NCI-H1092 treated with DMSO at 0.1 percent for 48 hours (cell line): ENCODE measurements around the gene LHX4.

Experiments used
- DNase-seq: peaks from one replicate; lab custom pipeline; 2025; lab: John Stamatoyannopoulos, UW

LHX4 gene

GRCh38 chr1:180257486-180257885 is 27.4 kb downstream of the LHX4 start:
- no peak for DNase-seq

DNA sequence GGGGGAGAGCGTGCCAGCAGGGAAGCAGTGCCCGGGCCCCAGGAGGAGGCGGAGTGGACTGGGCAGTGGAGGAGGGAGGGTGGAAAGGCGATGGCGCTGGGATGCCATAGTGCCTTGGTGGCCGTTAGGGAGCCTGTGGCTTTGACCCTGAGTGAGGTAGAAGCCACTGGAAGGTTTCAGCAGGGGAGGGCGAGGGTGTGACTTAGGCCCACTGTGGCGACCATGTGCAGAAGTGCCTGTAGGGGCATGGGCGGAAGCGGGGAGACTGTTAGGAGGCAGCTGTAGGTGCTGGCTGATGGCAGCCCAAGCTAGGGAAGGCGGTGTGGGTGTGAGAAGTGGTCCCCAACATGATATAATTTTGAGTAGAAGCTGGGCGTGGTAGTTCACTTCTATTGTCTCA is 28.2 kb downstream of the LHX4 start:
- DNase-seq, result no peak

GRCh38 chr1:180258935-180259334 is 28.9 kb downstream of the LHX4 start:
- no peak for DNase-seq

- no peak for DNase-seq
Measured at GRCh38 chr1:180259431-180260338, 29.6 kb downstream of the LHX4 start.

- no peak for DNase-seq
Measured at GRCh38 chr1:180260541-180260940, 30.5 kb downstream of the LHX4 start.

DNA sequence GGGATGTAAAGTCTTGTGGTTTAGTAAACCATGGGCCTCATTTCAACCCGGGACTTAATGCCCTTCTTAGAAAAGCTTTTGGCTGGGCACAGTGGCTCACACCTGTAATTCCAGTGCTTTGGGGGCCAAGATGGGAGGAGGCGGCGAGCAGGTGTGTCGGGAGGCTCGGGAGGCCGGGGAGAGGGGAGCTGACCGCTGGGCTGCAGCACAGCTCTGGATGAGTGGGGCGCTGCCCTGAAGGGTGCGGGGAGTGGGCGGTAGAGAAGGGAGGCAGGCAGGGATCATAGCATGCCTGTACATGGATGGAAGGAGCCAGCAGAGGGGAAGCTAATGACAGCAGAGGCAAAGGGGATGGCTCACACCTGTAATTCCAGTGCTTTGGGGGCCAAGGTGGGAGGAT is 31.0 kb downstream of the LHX4 start:
- no peak for DNase-seq

GRCh38 chr1:180261524-180262155 is 31.6 kb downstream of the LHX4 start:
- DNase-seq, result no peak

GRCh38 chr1:180262628-180263488 is 32.8 kb downstream of the LHX4 start:
- DNase-seq, result peak; percentile 43

DNA sequence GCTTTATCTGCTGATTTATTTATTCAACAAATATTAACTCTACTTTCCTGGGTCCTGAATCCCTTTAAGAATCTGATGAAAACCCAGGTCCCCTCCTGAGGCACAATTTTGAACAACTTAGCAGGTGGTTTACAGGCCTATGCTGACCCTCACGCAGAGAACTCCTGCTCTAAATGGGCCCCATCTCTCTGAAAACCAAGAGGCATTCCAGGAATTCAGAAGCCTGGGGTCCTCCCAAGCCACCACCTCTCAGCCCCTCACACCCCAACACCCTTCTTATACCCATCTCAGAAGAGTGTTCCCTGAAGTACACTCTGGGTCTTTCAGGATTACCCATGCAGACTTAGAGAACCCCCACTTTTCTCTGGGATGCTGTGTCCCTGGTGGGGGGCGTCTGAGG is 34.5 kb downstream of the LHX4 start:
- DNase-seq, result no peak

DNA sequence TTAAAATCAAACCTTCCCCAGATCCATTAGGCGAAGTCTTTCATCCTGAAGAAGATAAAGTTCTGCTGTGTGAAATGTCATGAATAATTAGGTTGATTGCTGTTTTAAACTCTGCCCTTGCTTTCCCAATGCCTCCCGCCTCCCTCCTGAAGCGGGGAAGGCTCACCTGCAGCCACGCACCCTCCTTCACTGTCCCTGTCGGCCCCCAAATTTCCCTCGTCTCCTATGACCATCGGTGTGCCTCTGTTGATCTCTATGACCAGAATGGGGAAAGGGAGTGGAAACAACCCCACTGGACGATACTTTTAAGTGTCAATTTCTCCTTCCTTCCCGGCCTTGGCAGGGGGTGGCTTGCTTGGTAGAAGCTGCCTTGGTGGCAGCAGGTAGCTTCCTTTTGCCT is 35.1 kb downstream of the LHX4 start:
- no peak for DNase-seq

- DNase-seq, result no peak
Measured at GRCh38 chr1:180265871-180266270, 35.8 kb downstream of the LHX4 start.

DNA sequence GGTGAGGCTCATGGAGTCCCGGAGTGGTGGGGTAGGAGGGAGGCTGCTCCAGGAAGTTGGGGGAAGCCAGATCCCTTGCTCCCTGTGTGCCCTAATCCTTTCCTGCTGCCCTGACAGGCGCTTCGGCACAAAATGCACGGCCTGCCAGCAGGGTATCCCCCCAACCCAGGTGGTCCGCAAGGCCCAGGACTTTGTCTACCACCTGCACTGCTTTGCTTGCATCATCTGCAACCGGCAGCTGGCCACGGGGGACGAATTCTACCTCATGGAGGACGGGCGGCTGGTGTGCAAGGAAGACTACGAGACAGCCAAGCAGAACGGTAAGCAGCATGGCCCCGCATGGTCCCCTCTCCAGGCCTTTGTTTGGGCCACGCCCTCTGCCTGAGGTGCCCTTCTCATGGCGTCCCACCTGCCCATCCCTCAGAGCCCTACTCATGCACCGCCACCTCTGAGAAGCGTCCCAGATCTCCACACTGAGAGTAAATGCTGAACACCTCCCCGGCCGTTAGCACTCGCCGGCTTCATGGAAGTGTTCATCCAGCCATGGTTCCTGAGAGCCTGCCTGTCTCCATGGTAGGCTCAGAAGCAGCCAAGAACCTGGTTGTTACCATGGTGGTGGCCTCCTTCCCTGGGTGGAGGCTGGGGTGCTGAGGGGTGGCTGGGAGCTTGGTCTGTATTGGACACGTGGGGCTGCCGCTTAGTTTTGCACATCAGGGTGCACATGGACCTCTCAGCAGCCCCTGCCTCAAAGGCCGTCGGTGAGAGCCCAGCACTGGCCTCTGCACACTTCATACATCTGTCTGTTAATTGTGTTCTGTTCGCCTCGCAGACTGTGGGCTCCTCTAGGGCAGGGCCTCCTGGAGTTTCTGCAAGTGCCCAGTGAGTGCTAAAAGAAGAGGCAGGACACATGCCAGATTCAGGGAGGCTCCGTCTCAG is 36.5 kb downstream of the LHX4 start:
- no peak for DNase-seq

GRCh38 chr1:180267211-180267561 is 37.1 kb downstream of the LHX4 start:
- no peak for DNase-seq

- DNase-seq, result peak; percentile 53
Measured at GRCh38 chr1:180267761-180268555, 37.9 kb downstream of the LHX4 start.

GRCh38 chr1:180268556-180269075 is 38.6 kb downstream of the LHX4 start:
- DNase-seq, result no peak

GRCh38 chr1:180269645-180270529 is 39.8 kb downstream of the LHX4 start:
- peak; percentile 21 for DNase-seq

DNA sequence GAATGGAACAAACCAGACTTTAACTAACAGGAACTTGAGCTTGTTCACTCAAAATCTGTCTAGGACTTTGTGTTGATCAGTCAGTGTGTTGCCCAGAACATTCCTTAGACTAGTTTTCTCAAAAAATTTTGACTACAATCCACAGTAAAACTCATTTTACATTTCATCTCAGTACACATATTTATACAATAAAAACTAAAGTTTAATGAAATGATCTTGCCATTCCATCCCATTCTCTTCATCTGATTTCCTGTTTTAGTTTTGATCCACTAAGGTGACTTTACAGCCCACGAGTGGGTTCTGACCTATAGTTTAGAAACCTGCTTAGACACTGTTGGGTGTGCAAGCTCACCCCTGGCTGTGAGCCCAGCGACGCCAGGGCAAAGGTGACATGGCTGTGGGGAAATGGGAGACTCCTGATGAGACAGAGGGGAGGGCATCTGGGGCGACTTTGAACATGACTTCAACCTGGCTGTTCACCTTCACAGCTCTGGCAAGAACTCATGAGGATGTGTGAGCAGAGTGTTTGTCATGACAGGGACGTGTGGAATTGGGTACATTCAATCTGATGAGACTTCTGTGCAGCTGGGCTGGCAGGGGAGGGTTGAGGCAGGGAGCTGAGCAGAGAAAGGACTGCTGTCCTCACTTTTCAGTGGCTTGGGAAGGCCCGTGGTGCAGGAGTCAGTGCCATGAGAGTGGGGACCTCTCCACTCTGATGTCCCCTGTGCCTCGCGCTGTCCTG is 40.6 kb downstream of the LHX4 start:
- DNase-seq, result no peak
